Measurements from ENCODE around the gene VEGFA. TPM values are rescaled to one million over a fixed set of nuclear protein-coding genes. Genes with fewer than 3 reads are reported as not detected.

Gene VEGFA
- total RNA-seq, 4 donors from 2014 or later: 81.0 to 247 (median 156) TPM

DNA sequence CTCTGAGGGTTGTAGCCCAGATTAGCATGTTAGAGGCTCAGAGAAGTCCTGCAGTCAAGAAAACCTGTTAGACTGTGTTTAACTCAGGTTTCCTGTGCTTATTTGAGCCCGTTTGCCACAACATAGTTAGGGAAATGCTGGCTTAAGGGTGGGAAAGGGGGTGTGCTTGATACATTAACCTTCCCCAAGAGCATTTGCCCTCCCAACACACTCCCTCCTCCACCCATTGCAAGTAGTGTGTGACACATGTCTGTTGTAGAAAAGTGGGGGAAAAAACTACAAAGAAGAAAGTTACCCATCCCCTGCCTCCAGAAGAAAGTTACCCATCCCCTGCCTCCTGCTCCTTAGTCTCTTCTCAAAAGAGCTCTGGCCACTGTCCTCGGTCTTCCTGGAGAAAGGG is 45.7 kb upstream of the VEGFA start:
- TF ChIP-seq, protein P1, sequence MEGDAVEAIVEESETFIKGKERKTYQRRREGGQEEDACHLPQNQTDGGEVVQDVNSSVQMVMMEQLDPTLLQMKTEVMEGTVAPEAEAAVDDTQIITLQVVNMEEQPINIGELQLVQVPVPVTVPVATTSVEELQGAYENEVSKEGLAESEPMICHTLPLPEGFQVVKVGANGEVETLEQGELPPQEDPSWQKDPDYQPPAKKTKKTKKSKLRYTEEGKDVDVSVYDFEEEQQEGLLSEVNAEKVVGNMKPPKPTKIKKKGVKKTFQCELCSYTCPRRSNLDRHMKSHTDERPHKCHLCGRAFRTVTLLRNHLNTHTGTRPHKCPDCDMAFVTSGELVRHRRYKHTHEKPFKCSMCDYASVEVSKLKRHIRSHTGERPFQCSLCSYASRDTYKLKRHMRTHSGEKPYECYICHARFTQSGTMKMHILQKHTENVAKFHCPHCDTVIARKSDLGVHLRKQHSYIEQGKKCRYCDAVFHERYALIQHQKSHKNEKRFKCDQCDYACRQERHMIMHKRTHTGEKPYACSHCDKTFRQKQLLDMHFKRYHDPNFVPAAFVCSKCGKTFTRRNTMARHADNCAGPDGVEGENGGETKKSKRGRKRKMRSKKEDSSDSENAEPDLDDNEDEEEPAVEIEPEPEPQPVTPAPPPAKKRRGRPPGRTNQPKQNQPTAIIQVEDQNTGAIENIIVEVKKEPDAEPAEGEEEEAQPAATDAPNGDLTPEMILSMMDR (IDR thresholded peaks at IDR 0.05): no peak
- TF ChIP-seq POLR2A (IDR thresholded peaks at IDR 0.05): no peak
- DNase-seq: no peak
- Histone ChIP-seq H3K9me3 (no peaks in the 10 kb centered on the region), H3K4me3 (no peak overlapping the region), H3K27ac (no peak overlapping the region), H3K27me3 (no peaks in the 10 kb centered on the region), H3K4me1 (peaks cover 0 to 6% of the 10 kb centered on the region in 2 donors), H3K36me3 (no peaks in the 10 kb centered on the region)
- intact Hi-C loops (cut with DNase I; ENCODE audit: low total_unique reads): no loop called here

- Histone ChIP-seq H3K27ac (no peak overlapping the region), H3K4me3 (no peak overlapping the region), H3K27me3 (no peaks in the 10 kb centered on the region), H3K36me3 (no peaks in the 10 kb centered on the region), H3K9me3 (no peaks in the 10 kb centered on the region), H3K4me1 (peaks cover 0 to 6% of the 10 kb centered on the region in 2 donors)
- intact Hi-C loops (cut with DNase I; ENCODE audit: low total_unique reads): no loop called here
- no peak for TF ChIP-seq POLR2A (IDR thresholded peaks at IDR 0.05)
- TF ChIP-seq, protein P1 (IDR thresholded peaks at IDR 0.05): peak in 1 of 4 experiments; percentile 9
- DNase-seq: peak; percentile 58 to 70
Observed at GRCh38 chr6:43724914-43725642, 44.9 kb upstream of the VEGFA start.

GRCh38 chr6:43725643-43726580 is 44.1 kb upstream of the VEGFA start:
- peaks cover 0 to 6% of the 10 kb centered on the region in 2 donors for H3K9me3 ChIP-seq
- no peak overlapping the region for H3K27ac ChIP-seq
- peaks cover 0 to 6% of the 10 kb centered on the region in 2 donors for H3K4me1 ChIP-seq
- no peak for DNase-seq
- H3K4me3 ChIP-seq: no peak overlapping the region
- H3K36me3 ChIP-seq: peaks cover 0 to 1% of the 10 kb centered on the region in 2 donors
- no peaks in the 10 kb centered on the region for H3K27me3 ChIP-seq
- intact Hi-C loops (cut with DNase I; ENCODE audit: low total_unique reads): no loop called here
- TF ChIP-seq, protein P1 (IDR thresholded peaks at IDR 0.05): no peak
- TF ChIP-seq POLR2A (IDR thresholded peaks at IDR 0.05): no peak

DNA sequence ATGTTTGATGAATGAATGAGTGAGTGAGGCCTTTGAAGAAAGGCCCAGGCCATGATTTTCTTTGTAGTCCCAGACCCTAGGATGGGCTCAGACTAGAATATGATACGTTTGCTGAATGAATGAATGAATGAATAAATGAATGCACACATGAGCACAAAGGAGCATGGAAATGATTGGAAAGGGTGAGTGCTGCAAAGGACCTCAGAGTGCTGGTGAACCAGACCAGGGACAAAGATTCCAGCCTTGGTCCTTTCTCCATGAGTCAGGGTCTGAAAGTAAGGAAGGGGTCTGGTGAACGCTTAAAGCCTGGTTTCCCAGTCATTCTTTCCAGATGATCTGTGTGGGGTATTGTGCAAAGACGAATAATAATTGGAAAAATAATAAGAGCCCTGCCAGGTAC is 42.4 kb upstream of the VEGFA start:
- TF ChIP-seq, protein P1 (IDR thresholded peaks at IDR 0.05): no peak
- no peak for TF ChIP-seq POLR2A (IDR thresholded peaks at IDR 0.05)
- Histone ChIP-seq H3K36me3 (peaks cover 0 to 4% of the 10 kb centered on the region in 2 donors), H3K4me1 (no peaks in the 10 kb centered on the region), H3K4me3 (no peak overlapping the region), H3K27ac (no peak overlapping the region), H3K27me3 (no peaks in the 10 kb centered on the region), H3K9me3 (peaks cover 0 to 9% of the 10 kb centered on the region in 2 donors)
- no peak for DNase-seq
- intact Hi-C loops (cut with DNase I; ENCODE audit: low total_unique reads): no loop called here

GRCh38 chr6:43728586-43728985 is 41.4 kb upstream of the VEGFA start:
- Histone ChIP-seq H3K4me1 (no peaks in the 10 kb centered on the region), H3K36me3 (peaks cover 0 to 4% of the 10 kb centered on the region in 2 donors), H3K27ac (no peak overlapping the region), H3K9me3 (peaks cover 0 to 9% of the 10 kb centered on the region in 2 donors), H3K27me3 (no peaks in the 10 kb centered on the region), H3K4me3 (no peak overlapping the region)
- peak in 1 of 2 donors; percentile 7 for DNase-seq
- no peak for TF ChIP-seq POLR2A (IDR thresholded peaks at IDR 0.05)
- TF ChIP-seq, protein P1 (IDR thresholded peaks at IDR 0.05): no peak
- intact Hi-C loops (cut with DNase I; ENCODE audit: low total_unique reads): no loop called here
